Measurements from ENCODE around the gene CEP95. TPM values are rescaled to one million over a fixed set of nuclear protein-coding genes. Genes with fewer than 3 reads are reported as not detected.

CEP95 gene
- total and polyA plus RNA-seq, 2 of the 13 experiments (the other 11 are each of a cell fraction or from before 2014, with no cell fraction given) = 65.9 to 68.8 TPM

Small RNAs within 50 kb of the gene (microRNA-seq; reads per million reads assigned to microRNA genes)
- gene MIR3064 (1.9 reads per million, percentile 8 among the genes with 10 or more reads in this experiment), gene MIR5047 (not detected)

Small RNAs within 50 kb of the gene (small RNA-seq; reads per million reads assigned to genes)
- gene AC009994.1 (ENCODE audit: insufficient read depth in 2 of 3, insufficient read length in 3 of 3, low read depth in 2 of 3, low replicate concordance in 1 of 3) (0 reads per million in 3 experiments), gene ATP5MFP4 (ENCODE audit: insufficient read depth in 2 of 3, insufficient read length in 3 of 3, low read depth in 2 of 3, low replicate concordance in 1 of 3) (0 reads per million in 3 experiments)

Other genes with a start within 250 kb of the CEP95 start
- gene TEX2, start 243.7 kb upstream of the CEP95 start, total RNA-seq (2016; rRNA removed; fragmentation: Illumina TruSeq; extraction: Trizol) = 33.6 and 37.7 TPM in 2 replicates
- 20.5 and 21.4 TPM in 2 replicates for gene TEX2, start 243.7 kb upstream of the CEP95 start, polyA plus RNA-seq (2011; rRNA removed)
- 0.24 and 0.90 TPM in 2 replicates for gene PECAM1, start 116.1 kb upstream of the CEP95 start, total RNA-seq (2016; rRNA removed; fragmentation: Illumina TruSeq; extraction: Trizol)
- gene PECAM1, start 116.1 kb upstream of the CEP95 start, polyA plus RNA-seq (2011; rRNA removed) = 2.5 and 4.1 TPM in 2 replicates
- gene MILR1, start 57.9 kb upstream of the CEP95 start, total RNA-seq (2016; rRNA removed; fragmentation: Illumina TruSeq; extraction: Trizol) = 0.27 TPM in 1 of 2 replicates, not detected in the other
- gene MILR1, start 57.9 kb upstream of the CEP95 start, polyA plus RNA-seq (2011; rRNA removed) = 0.98 and 1.7 TPM in 2 replicates
- 16.2 and 25.5 TPM in 2 replicates for gene POLG2, start 9.9 kb upstream of the CEP95 start, total RNA-seq (2016; rRNA removed; fragmentation: Illumina TruSeq; extraction: Trizol)
- gene POLG2, start 9.9 kb upstream of the CEP95 start, polyA plus RNA-seq (2011; rRNA removed) = 19.6 and 21.1 TPM in 2 replicates
- 503 and 539 TPM in 2 replicates for gene DDX5, start 688 bp upstream of the CEP95 start, total RNA-seq (2016; rRNA removed; fragmentation: Illumina TruSeq; extraction: Trizol)
- gene DDX5, start 688 bp upstream of the CEP95 start, polyA plus RNA-seq (2011; rRNA removed) = 622 and 684 TPM in 2 replicates
- 24.3 and 29.3 TPM in 2 replicates for gene SMURF2, start 155.3 kb downstream of the CEP95 start, total RNA-seq (2016; rRNA removed; fragmentation: Illumina TruSeq; extraction: Trizol)
- gene SMURF2, start 155.3 kb downstream of the CEP95 start, polyA plus RNA-seq (2011; rRNA removed) = 12.9 and 14.9 TPM in 2 replicates

All from HepG2 (cell line).